Activated naive CD4-positive, alpha-beta T cell treated with Interleukin-2 at 50 U/mL for 16 hours (primary cell): Measurements from ENCODE around the gene NRN1.
"Not testable (repeated sequence)": the region's sequence is repeated elsewhere in the genome, so short reads cannot be mapped to it uniquely, and the experiment has no call there.

Source experiments
- DNase-seq: peaks from one replicate; pipeline ENCODE4 v3.0.0-alpha.2; 2020

The NRN1 gene

GRCh38 chr6:6006428-6007365, at the start of gene NRN1:
Gene NRN1, minus strand, starts transcription at chr6:6006925. Its CDS starts 176 bp downstream, at chr6:6006749.
- no peak for DNase-seq

- DNase-seq: no peak
Measured at GRCh38 chr6:6052216-6052615, 45.5 kb upstream of the NRN1 start.

GRCh38 chr6:6046716-6047115, 40.0 kb upstream of the NRN1 start:
- DNase-seq: no peak

- DNase-seq: no peak
Measured at GRCh38 chr6:6039946-6040509, 33.3 kb upstream of the NRN1 start.

- no peak for DNase-seq
Measured at GRCh38 chr6:6037179-6037578, 30.5 kb upstream of the NRN1 start.

- no peak for DNase-seq
Measured at GRCh38 chr6:6033858-6034257, 27.1 kb upstream of the NRN1 start.

GRCh38 chr6:6026513-6027205, 19.9 kb upstream of the NRN1 start:
- DNase-seq: no peak

GRCh38 chr6:6025736-6026135, 19.0 kb upstream of the NRN1 start:
- no peak for DNase-seq

- no peak for DNase-seq
Measured at GRCh38 chr6:6024220-6024619, 17.5 kb upstream of the NRN1 start.

GRCh38 chr6:6022841-6023240, 16.1 kb upstream of the NRN1 start:
- not testable (repeated sequence) for DNase-seq

GRCh38 chr6:6008648-6009421, 2.1 kb upstream of the NRN1 start:
- peak; percentile 47 for DNase-seq

- no peak for DNase-seq
Measured at GRCh38 chr6:6008089-6008647, 1.4 kb upstream of the NRN1 start.

- no peak for DNase-seq
Measured at GRCh38 chr6:6007366-6008088, 802 bp upstream of the NRN1 start.

- DNase-seq: no peak
Measured at GRCh38 chr6:6006006-6006427, 708 bp downstream of the NRN1 start.

GRCh38 chr6:6005051-6006005, 1.4 kb downstream of the NRN1 start:
- DNase-seq: no peak

GRCh38 chr6:6004390-6004995, 2.2 kb downstream of the NRN1 start:
- DNase-seq: no peak

GRCh38 chr6:6003621-6004366, 2.9 kb downstream of the NRN1 start:
- no peak for DNase-seq

- no peak for DNase-seq
Measured at GRCh38 chr6:6002848-6003620, 3.7 kb downstream of the NRN1 start.
